H9 (cell line): Measurements from ENCODE around the gene GALT. TPM values are rescaled to one million over a fixed set of nuclear protein-coding genes. Genes with fewer than 3 reads are reported as not detected.

Experiments
- DNase-seq: peaks from one replicate; pipeline ENCODE4 v3.0.0-alpha.2; 2017
- H2AFZ ChIP-seq: one replicate; pipeline ENCODE4 v1.6.1; 2013; ENCODE audit warnings: mild to moderate bottlenecking, low read length, control low read depth, moderate library complexity
- H2AK5ac ChIP-seq: 2 replicates; pipeline ENCODE4 v1.6.1; 2013; ENCODE audit warnings: low read length, control low read depth, mixed read lengths; ENCODE audit not compliant: insufficient read length
- H2BK120ac ChIP-seq: one replicate; pipeline ENCODE4 v1.6.1; 2013; ENCODE audit warnings: low read depth, mild to moderate bottlenecking, low read length, control low read depth, inconsistent platforms; ENCODE audit not compliant: poor library complexity, severe bottlenecking
- H2BK12ac ChIP-seq: 2 replicates; pipeline ENCODE4 v1.6.1; 2013; ENCODE audit warnings: low read length, control low read depth, mixed read lengths, low read depth; ENCODE audit not compliant: insufficient read length
- H2BK15ac ChIP-seq: 2 replicates; pipeline ENCODE4 v1.6.1; 2013; ENCODE audit warnings: low read depth, low read length, control low read depth
- H2BK20ac ChIP-seq: one replicate; pipeline ENCODE4 v1.6.1; 2013; ENCODE audit warnings: low read depth, mild to moderate bottlenecking, low read length, control low read depth, inconsistent platforms; ENCODE audit not compliant: poor library complexity, severe bottlenecking
- H2BK5ac ChIP-seq: 2 replicates; pipeline ENCODE4 v1.6.1; 2013; ENCODE audit warnings: low read length, control low read depth, mixed read lengths; ENCODE audit not compliant: insufficient read length
- H3K14ac ChIP-seq: 2 replicates; pipeline ENCODE4 v1.6.1; 2013; ENCODE audit warnings: low read length, control low read depth; ENCODE audit not compliant: insufficient read depth
- H3K18ac ChIP-seq: 2 replicates; pipeline ENCODE4 v1.6.1; 2013; ENCODE audit warnings: low read depth, mild to moderate bottlenecking, mixed read lengths, low read length, control low read depth; ENCODE audit not compliant: insufficient read length
- H3K23ac ChIP-seq: 2 replicates; pipeline ENCODE4 v1.6.1; 2013; ENCODE audit warnings: low read length, control low read depth, mixed read lengths, low read depth; ENCODE audit not compliant: insufficient read length
- H3K23me2 ChIP-seq: 2 replicates; pipeline ENCODE4 v1.6.1; 2013; ENCODE audit warnings: low read depth, mild to moderate bottlenecking, mixed read lengths, low read length, control low read depth; ENCODE audit not compliant: insufficient read length, poor library complexity, severe bottlenecking
- H3K27ac ChIP-seq: 2 replicates; pipeline ENCODE4 v1.5.1; 2013; ENCODE audit warnings: low read length, control low read depth, mixed read lengths, low read depth; ENCODE audit not compliant: insufficient read length
- H3K27me3 ChIP-seq: 2 replicates; pipeline ENCODE4 v1.6.1; 2013; ENCODE audit warnings: low read length, control low read depth, inconsistent platforms; ENCODE audit not compliant: insufficient read depth
- H3K4ac ChIP-seq: 2 replicates; pipeline ENCODE4 v1.6.1; 2013; ENCODE audit warnings: low read depth, mild to moderate bottlenecking, control low read depth, inconsistent platforms, low read length, moderate library complexity
- H3K4me1 ChIP-seq: 2 replicates; pipeline ENCODE4 v1.6.1; 2013; ENCODE audit warnings: low read length, control low read depth, inconsistent platforms; ENCODE audit not compliant: insufficient read depth
- H3K4me2 ChIP-seq: 2 replicates; pipeline ENCODE4 v1.6.1; 2013; ENCODE audit warnings: low read length, control low read depth, mixed read lengths; ENCODE audit not compliant: insufficient read length, insufficient read depth
- H3K56ac ChIP-seq: 2 replicates; pipeline ENCODE4 v1.6.1; 2013; ENCODE audit warnings: low read depth, mild to moderate bottlenecking, mixed read lengths, low read length, control low read depth; ENCODE audit not compliant: insufficient read length
- H3K79me1 ChIP-seq: 2 replicates; pipeline ENCODE4 v1.6.1; 2013; ENCODE audit warnings: low read depth, mild to moderate bottlenecking, moderate library complexity, low read length, control low read depth, inconsistent platforms; ENCODE audit not compliant: insufficient read depth, poor library complexity, severe bottlenecking
- H3K79me2 ChIP-seq: 2 replicates; pipeline ENCODE4 v1.6.1; 2013; ENCODE audit warnings: low read length, control low read depth, inconsistent platforms; ENCODE audit not compliant: insufficient read depth
- H3K9ac ChIP-seq: 2 replicates; pipeline ENCODE4 v1.6.1; 2013; ENCODE audit warnings: low read length, control low read depth, mixed read lengths; ENCODE audit not compliant: insufficient read length; ENCODE audit errors: extremely low read depth
- H3K9me3 ChIP-seq: one replicate; pipeline ENCODE4 v1.6.1; 2013; ENCODE audit warnings: low read depth, low read length, inconsistent platforms; ENCODE audit not compliant: control insufficient read depth
- H3T11ph ChIP-seq: one replicate; pipeline ENCODE4 v1.6.1; 2013; ENCODE audit warnings: mild to moderate bottlenecking, low read length, control low read depth, inconsistent platforms
- H4K20me1 ChIP-seq: one replicate; pipeline ENCODE4 v1.6.1; 2013; ENCODE audit not compliant: control insufficient read depth, insufficient read length, insufficient read depth
- H4K5ac ChIP-seq: 2 replicates; pipeline ENCODE4 v1.6.1; 2013; ENCODE audit warnings: low read depth, mild to moderate bottlenecking, mixed read lengths, low read length, control low read depth; ENCODE audit not compliant: insufficient read length
- H4K8ac ChIP-seq: replicated peaks from 2 replicates; pipeline ENCODE4 v1.6.1; 2013; ENCODE audit warnings: low read length, control low read depth, mixed read lengths, low read depth; ENCODE audit not compliant: insufficient read length
- H4K91ac ChIP-seq: 2 replicates; pipeline ENCODE4 v1.6.1; 2013; ENCODE audit warnings: low read depth, mild to moderate bottlenecking, moderate library complexity, mixed read lengths, low read length, control low read depth; ENCODE audit not compliant: insufficient read length
- H3K27ac Mint-ChIP-seq, 3 experiments: 2 replicates in 2 of 3; 3 replicates in 1 of 3; pipeline ENCODE4 v1.8.0; 2020 to 2021; ENCODE audit warnings: mixed read lengths in 3 of 3, mild to moderate bottlenecking in 1 of 3, moderate library complexity in 1 of 3
- H3K27me3 Mint-ChIP-seq: 2 replicates; pipeline ENCODE4 v1.8.0; 2021; ENCODE audit warnings: low read depth, mild to moderate bottlenecking, moderate library complexity, mixed read lengths
- H3K36me3 Mint-ChIP-seq, 3 experiments: 2 replicates in 2 of 3; 3 replicates in 1 of 3; pipeline ENCODE4 v1.8.0; 2020 to 2021; ENCODE audit warnings: low read depth in 3 of 3, mixed read lengths in 3 of 3; ENCODE audit not compliant: insufficient read depth in 1 of 3
- H3K4me1 Mint-ChIP-seq, 2 experiments: 2 replicates each; pipeline ENCODE4 v1.8.0; 2020; ENCODE audit warnings: mixed read lengths in 2 of 2
- H3K4me3 Mint-ChIP-seq, 2 experiments: 2 replicates in 1 of 2; 3 replicates in 1 of 2; pipeline ENCODE4 v1.8.0; 2020 to 2021; ENCODE audit warnings: mild to moderate bottlenecking in 2 of 2, mixed read lengths in 2 of 2, moderate library complexity in 1 of 2
- H3K9me3 Mint-ChIP-seq, 2 experiments: 2 replicates in 1 of 2; 3 replicates in 1 of 2; pipeline ENCODE4 v1.8.0; 2020; ENCODE audit warnings: mild to moderate bottlenecking in 2 of 2, mixed read lengths in 2 of 2, moderate library complexity in 1 of 2
- CTCF ChIP-seq: fragments of 200-600 bp; sonication (generic); conservative IDR thresholded peaks from 3 replicates; pipeline ENCODE4 v1.8.0; 2021; ENCODE audit warnings: antibody characterized with exemption, mild to moderate bottlenecking
- WGBS: extraction: QIAGEN DNeasy Blood & Tissue Kit; methylation state at CpG from one replicate; pipeline ENCODE4 v1.1.7; 2013; ENCODE audit warnings: missing lambda C conversion rate, low lambda C conversion rate, mixed read lengths; ENCODE audit not compliant: insufficient read length; ENCODE audit errors: extremely low coverage; 5-methylcytosine and 5-hydroxymethylcytosine counted together
- total RNA-seq: library from RNA; stranded (reverse); gene quantifications from 2 replicates; pipeline ENCODE4 v1.2.1, GENCODE V29; 2021

GALT gene
- total RNA-seq, 1 experiment from 2014 or later, result 41.5 TPM

- no peak overlapping the region for H2BK120ac ChIP-seq
- no peaks in the 10 kb centered on the region for H3K79me2 ChIP-seq
- Mint-ChIP-seq H3K36me3 (no peaks in the 10 kb centered on the region), H3K4me1 (peaks cover 6 to 18% of the 10 kb centered on the region in 2 experiments), H3K4me3 (no peak overlapping the region), H3K27me3 (peaks cover 6% of the 10 kb centered on the region), H3K9me3 (no peaks in the 10 kb centered on the region), H3K27ac (no peak overlapping the region)
- no peak overlapping the region for H2AFZ ChIP-seq
- no peaks in the 10 kb centered on the region for H4K20me1 ChIP-seq
- no peak overlapping the region for H3K23ac ChIP-seq
- H2BK12ac ChIP-seq, result no peak overlapping the region
- no peak overlapping the region for H2AK5ac ChIP-seq
- H4K91ac ChIP-seq, result no peak overlapping the region
- H3T11ph ChIP-seq, result no peak overlapping the region
- DNase-seq, result no peak
- H3K27ac ChIP-seq, result no peak overlapping the region
- peaks cover 4% of the 10 kb centered on the region for H3K23me2 ChIP-seq
- H3K4ac ChIP-seq, result no peak overlapping the region
- no peak overlapping the region for H3K4me2 ChIP-seq
- no peak overlapping the region for H3K18ac ChIP-seq
- H3K14ac ChIP-seq, result no peak overlapping the region
- no peak overlapping the region for H3K56ac ChIP-seq
- no peak overlapping the region for H4K8ac ChIP-seq
- no peak overlapping the region for H2BK15ac ChIP-seq
- H3K4me1 ChIP-seq, result no peaks in the 10 kb centered on the region
- no peak overlapping the region for H2BK5ac ChIP-seq
- H3K27me3 ChIP-seq, result no peaks in the 10 kb centered on the region
- no peak overlapping the region for H3K9ac ChIP-seq
- H3K9me3 ChIP-seq, result no peaks in the 10 kb centered on the region
- no peak; the same call in 2 of the 3 replicates for TF ChIP-seq CTCF
- no peak overlapping the region for H4K5ac ChIP-seq
- WGBS, result no CpG with 5 or more reads among the region's 8 CpGs
- H2BK20ac ChIP-seq, result no peak overlapping the region
- H3K79me1 ChIP-seq, result no peaks in the 10 kb centered on the region
Measured at GRCh38 chr9:34659592-34660253, 13.2 kb downstream of the GALT start.
